NCI-H460 (cell line): ENCODE measurements around the gene CCSER1. TPM values are rescaled to one million over a fixed set of nuclear protein-coding genes. Genes with fewer than 3 reads are reported as not detected.
"Not testable (repeated sequence)": the region's sequence is repeated elsewhere in the genome, so short reads cannot be mapped to it uniquely, and the experiment has no call there.

Source experiments
- DNase-seq: peaks from one replicate; pipeline ENCODE4 v3.0.0-alpha.2; 2016; ENCODE audit warnings: low read depth; ENCODE audit errors: extremely low read depth
- total RNA-seq: library from RNA; depleted of rRNA; stranded (reverse); fragments of >200 nt; shearing (Covaris generic); gene quantifications from 2 replicates; pipeline ENCODE4 v1.2.3, GENCODE V29; 2014

Gene CCSER1
- total RNA-seq, 1 experiment from 2014 or later: 1.1 TPM

- DNase-seq: no peak
Observed at GRCh38 chr4:91108751-91109150, 981.6 kb downstream of the CCSER1 start.

DNA sequence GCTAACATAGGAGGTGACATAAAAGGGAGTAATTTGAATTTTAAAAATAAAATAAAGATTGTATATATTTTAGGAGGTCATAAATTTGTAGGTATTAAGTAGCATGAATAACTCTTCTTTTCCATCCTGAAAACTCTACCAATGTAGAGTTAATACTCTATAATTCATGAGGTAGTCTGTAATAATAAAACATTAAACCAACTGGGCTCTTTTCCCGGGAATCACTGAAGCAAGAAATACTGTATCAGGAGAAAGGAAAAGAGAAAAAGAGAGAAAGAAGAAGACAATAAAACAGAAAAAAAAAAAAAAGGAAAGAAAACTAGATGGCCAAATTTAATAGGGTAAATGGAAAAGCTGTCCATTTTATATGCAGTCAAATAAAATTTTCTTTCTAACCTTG lies 984.4 kb downstream of the CCSER1 start:
- no peak for DNase-seq

DNA sequence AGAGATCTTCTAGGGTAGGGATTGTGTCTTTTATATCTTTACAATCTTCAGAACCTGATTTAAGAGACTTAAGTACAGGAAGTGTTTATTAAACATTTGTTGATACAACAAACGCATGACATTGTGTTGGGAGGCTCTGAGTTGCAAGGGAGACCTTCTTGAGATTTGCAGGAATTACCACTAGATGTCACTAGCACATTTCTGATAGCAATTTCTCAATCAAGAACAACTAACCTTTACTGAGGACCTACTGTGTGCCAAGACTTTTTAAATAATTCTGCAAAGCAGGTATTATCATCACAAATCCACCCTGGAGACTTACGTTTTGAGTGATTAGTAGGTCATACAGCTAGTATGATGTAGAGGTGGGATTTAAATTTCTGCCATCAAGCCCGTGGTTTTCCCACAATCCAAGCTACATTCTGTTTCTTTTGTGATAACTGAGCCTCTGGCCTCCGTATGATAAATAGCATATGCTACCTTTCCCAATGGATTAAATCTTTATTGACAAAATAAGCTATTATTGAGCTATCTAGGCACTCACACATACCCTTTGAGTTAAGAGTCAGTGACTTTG lies 986.0 kb downstream of the CCSER1 start:
- DNase-seq: peak; percentile 28

DNA sequence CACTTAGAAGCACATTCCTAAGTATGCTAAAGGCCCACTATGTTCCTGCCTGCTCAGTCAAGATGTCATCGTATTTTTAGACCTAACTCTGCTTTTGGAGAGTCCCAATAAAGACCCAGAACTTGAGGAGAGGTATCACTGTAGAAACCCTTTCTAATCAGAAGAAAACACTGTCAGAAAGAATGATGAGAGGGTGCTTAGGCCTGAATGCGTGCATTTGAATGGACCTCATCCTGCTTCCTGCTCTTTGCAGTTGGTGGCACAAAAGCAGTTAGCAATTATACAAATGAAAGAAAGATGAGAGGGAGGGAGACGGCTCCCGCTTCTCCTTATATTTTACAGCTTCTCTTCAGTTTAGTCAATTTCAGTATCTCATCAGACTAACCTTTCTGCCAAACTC lies 987.2 kb downstream of the CCSER1 start:
- DNase-seq: no peak

- DNase-seq: no peak
Observed at GRCh38 chr4:91116861-91117260, 989.7 kb downstream of the CCSER1 start.

- DNase-seq: no peak
Observed at GRCh38 chr4:91118597-91118996, 991.4 kb downstream of the CCSER1 start.

GRCh38 chr4:91123742-91124141 lies 996.5 kb downstream of the CCSER1 start:
- DNase-seq: no peak

- no peak for DNase-seq
Observed at GRCh38 chr4:91127192-91127591, 1000.0 kb downstream of the CCSER1 start.

GRCh38 chr4:91127831-91128230 lies 1000.6 kb downstream of the CCSER1 start:
- no peak for DNase-seq

DNA sequence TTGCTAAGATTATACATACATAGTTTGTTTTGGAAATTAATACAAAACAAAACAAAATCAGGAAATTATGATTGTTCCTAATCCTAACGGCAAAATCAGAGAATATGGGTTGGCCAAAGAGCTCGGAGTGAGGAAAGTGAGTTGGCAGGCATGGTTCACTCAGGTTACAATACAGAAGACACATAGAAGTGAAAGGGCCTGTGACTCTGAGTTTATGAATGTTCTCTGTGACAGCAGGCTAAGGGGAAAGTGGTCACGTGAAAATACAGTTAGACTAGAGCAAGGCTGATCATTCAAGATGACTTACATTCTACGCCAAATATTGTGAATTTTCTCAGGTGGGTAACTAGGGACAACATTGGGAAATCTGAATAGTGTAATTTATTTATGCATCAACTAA lies 1001.3 kb downstream of the CCSER1 start:
- no peak for DNase-seq

GRCh38 chr4:91147067-91147466 lies 1019.9 kb downstream of the CCSER1 start:
- DNase-seq: no peak

- DNase-seq: not testable (repeated sequence)
Observed at GRCh38 chr4:91154041-91154440, 1026.8 kb downstream of the CCSER1 start.

DNA sequence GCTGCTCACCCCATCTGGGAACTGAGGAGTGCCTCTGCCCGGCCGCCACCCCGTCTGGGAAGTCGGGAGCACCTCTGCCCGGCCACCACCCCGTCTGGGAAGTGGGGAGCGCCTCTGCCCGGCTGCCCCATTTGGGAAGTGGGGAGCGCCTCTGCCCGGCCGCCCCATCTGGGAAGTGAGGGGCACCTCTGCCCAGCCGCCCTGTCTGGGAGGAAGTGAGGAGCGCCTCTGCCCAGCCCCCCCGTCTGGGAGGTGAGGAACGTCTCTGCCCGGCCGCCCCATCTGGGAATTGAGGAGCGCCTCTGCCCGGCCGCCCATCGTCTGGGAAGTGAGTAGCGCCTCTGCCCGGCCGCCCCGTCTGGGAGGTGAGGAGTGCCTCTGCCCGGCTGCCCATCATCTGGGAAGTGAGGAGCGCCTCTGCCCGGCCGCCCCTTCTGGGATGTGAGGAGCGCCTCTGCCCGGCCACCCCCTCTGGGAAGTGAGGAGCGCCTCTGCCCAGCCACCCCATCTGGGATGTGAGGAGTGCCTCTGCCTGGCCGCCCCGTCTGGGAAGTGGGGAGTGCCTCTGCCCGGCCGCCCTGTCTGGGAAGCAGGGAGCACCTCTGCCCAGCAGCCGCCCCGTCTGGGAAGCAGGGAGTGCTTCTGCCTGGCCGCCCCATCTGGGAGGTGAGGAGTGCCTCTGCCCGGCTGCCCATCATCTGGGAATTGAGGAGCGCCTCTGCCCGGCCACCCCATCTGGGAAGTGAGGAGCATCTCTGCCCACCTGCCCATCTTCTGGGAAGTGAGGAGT lies 1040.9 kb downstream of the CCSER1 start:
- not testable (repeated sequence) for DNase-seq

DNA sequence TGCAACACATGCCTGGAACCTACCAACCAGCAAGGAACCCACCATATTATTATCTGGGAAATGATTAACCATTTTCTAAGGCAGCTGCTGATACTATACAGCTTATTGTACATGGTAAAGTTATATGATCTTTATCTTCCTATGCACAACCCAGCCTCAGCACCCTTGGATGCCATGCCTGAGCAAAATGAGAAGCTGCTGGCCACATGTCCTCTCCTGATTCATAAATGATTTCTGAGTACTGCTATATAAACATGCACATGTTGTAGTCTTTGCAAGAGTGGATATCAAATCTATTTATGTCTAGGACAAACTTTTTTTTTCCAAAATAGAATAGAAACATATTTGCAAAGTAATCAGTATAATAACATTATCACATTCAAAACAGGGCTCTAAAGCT lies 1043.6 kb downstream of the CCSER1 start:
- no peak for DNase-seq

- DNase-seq: no peak
Observed at GRCh38 chr4:91171217-91171616, 1044.0 kb downstream of the CCSER1 start.

DNA sequence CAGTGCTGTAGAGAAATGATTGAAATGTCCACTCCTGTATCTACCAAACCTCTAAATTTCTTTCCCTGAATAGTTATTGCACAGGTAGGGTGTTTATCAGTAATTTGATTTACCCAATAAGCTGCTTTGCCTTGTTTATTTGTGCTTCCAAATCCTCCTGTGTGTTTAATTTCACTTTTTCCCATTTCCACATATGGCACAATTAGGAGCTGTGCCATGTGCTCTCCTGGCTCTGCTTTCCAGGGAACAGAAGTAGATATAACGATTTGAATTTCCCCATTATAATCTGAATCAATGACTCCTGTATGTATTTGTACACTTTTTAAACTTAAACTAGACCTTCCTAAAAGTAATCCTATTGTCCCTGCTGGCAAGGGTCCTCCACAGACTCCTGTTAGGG lies 1057.9 kb downstream of the CCSER1 start:
- not testable (repeated sequence) for DNase-seq

- peak; percentile 21 for DNase-seq
Observed at GRCh38 chr4:91198951-91199350, 1071.8 kb downstream of the CCSER1 start.

- no peak for DNase-seq
Observed at GRCh38 chr4:91207535-91207934, 1080.3 kb downstream of the CCSER1 start.

- no peak for DNase-seq
Observed at GRCh38 chr4:91212211-91212610, 1085.0 kb downstream of the CCSER1 start.

DNA sequence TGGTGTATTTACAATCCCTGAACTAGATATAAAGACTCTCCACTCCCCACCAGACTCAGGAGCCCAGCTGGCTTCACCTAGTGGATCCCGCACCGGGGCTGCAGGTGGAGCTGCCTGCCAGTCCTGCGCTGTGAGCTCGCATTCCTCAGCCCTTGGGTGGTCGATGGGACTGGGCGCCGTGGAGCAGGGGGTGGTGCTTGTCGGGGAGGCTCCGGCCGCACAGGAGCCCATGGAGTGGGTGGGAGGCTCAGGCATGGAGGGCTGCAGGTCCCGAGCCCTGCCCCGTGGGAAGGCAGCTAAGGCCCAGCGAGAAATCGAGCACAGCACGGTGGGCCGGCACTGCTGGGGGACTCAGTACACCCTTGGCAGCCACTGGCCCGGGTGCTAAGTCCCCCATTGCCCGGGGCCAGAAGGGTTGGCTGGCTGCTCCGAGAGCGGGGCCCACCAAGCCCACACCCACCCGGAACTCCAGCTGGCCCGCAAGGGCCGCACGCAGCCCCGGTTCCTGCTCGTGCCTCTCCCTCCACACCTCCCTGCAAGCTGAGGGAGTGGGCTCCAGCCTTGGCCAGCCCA lies 1090.7 kb downstream of the CCSER1 start:
- DNase-seq: not testable (repeated sequence)

GRCh38 chr4:91220315-91220714 lies 1093.1 kb downstream of the CCSER1 start:
- DNase-seq: no peak

DNA sequence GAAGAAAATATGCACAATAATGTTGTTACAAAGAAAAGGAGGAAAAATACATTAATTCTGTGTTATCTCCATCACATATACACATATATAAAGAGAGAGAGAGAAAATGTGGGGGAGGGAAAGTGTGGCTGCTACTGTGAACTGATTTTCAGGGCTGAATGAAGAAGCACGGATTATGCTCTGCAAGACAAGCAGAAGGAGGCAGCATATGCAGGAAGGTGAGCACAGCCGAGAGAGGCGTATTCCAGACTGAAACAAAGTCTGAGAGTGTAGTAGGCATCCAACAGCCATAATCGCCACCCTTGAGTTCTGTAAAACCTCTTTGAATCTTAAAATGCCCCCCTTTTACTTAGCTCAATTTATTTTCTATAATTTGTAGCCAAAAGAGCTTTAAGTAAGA lies 1094.8 kb downstream of the CCSER1 start:
- no peak for DNase-seq
